ENCODE data around the gene NBEA.
"Not testable (repeated sequence)": the region's sequence is repeated elsewhere in the genome, so short reads cannot be mapped to it uniquely, and the experiment has no call there.

NBEA gene

DNA sequence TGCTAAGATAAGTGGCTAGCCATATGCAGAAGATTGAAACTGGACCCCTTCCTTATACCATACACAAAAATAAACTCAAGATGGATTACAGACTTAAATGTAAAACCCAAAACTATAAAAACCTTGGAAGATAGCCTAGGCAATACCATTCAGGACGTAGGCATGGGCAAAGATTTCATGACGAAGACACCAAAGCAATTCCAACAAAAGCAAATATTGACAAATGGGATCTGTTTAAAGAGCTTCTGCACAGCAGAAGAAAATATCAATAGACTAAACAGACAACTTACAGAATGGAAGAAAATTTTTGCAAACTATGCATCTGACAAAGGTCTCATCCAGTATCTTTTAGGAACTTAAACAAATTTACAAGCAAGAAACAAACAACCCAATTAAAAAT is 466.2 kb downstream of the NBEA start:
- DNase-seq = not testable (repeated sequence)

DNA sequence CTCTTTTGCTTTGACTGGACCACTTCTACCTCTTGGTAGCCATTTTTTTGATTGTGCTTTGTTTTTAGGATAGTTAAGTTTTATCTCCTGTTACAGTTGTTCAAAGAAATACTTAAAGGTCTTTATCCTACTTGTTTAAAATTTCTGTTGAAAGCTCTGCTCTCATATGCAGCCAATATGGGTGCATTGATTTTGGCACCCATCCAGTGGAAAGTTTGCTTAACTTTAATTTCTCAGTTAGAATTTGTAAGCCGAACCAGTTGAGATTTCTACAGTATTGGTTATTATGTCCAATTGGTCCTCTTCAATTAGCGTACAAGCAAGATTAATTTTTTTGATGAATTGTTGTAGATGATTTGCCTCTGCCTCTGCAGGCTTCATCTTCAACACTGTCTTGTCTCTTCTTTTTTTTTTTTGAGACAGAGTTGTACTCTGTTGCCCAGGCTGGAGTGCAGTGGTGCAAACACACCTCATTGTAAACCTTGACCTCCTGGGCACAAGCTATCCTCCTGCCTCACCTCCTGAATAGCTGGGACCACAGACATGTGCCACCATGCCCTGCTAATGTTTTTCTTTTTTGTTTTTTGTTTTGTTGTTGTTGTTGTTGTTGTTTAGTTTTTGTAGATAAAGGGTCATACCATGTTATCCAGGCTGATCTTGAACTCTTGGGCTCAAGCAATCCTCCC is 469.1 kb downstream of the NBEA start:
- no peak for DNase-seq

DNA sequence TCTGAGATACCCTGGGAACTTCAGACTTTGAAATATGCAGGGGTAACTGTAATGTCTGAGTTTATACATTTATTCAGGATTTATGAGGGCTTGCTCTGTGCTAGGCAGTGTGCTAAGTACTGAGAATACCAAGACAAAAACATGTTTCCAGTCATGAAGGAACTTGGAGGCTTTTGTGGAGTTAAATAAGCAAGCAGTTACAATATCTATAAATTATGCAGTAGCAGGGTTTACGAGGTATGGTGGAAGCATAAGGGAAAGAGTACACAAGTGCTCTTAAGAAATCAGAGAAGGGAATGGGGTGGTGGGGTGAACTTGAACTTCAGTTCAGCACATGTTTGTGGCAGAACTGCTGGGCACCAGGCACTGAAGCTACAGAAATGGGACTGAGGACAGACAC is 506.4 kb downstream of the NBEA start:
- no peak for DNase-seq

DNA sequence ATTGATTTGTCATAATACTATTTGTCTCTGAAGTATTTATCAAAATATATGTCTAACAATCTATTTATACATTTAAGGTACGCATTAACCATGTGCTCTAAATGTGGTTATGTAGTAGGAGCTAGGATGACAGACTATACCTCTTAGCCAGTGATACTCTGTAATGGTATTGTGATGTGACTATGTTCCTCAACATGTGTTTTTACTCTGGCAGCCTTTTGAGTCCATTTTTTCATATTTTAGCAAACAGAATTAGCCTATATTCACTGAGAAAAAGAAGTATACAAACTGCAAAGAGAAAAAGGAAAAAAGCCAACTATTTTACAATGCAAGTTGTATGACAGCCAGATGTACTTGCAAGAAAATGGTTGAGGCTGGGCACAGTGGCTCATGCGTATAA is 507.8 kb downstream of the NBEA start:
- no peak for DNase-seq

DNA sequence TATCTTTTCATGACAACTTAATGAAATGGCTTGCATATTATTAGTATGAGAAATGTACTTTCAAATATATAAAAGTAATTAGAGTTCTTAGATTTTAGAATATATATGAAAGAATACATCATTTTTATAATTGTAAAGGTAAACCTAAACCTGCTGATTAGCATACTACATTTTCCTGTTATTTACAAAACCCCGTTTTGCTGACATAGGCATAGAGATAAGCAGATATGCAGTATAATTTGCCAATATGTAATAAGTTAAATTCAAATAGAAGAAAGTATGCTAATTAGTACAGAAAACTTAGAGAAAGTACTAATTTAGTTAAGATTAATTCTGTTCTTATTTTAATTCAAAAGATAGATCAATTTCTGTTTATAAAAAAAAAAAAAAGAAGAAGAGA is 513.0 kb downstream of the NBEA start:
- no peak for DNase-seq

DNA sequence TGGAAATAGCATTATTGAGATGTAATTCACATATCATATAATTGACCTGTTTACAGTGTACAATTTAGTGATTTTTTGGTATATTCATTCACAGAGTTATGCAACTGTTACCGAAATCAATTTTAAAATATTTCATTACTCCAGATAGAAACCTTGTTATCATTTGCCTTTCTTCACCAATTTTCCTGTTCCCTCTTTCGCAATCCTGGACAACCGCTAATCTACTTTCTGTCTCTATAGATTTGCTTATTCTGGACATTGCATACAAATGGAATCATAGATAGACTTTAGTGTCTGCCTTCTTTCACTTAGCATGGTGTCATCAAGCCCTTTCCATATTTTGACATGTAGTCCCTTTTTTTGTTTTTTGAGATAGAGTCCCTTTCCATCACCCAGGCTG is 515.2 kb downstream of the NBEA start:
- no peak for DNase-seq

DNA sequence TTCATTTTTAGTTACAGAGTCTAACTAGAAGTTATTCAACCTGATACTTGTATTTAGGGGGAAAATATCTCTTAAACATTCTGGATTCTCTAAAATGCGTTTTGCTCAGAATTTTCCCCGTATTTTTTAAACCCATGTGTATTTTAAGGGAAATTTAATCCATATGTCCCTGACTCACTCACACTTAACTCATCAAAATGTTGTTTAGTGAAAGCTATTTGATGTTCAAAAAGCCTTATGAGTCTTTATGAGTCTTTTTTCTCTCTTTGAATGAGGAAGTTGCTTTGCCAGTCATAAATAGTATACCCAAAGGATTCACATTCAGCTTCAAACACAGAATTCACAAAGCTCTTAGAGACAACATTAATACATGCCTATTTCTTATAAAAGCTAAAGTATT is 518.0 kb downstream of the NBEA start:
- no peak for DNase-seq

DNA sequence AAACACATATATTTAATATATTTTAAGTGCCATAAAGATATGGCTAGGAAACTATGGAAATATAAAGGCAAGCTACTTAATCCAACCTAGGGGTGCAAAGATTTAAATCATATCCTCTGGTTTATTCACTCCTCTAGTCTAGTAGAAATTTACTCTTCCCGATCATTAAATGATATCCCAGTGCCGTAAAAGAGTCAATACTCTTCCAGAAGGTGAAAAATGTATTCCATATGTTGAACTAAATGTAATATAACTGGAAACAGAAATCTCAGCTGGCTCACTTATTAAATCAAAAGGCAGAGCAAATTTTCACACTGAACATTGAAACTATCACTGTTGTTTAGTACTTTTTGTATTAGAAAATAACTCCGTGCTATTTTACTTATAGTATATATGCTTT is 523.3 kb downstream of the NBEA start:
- no peak for DNase-seq

DNA sequence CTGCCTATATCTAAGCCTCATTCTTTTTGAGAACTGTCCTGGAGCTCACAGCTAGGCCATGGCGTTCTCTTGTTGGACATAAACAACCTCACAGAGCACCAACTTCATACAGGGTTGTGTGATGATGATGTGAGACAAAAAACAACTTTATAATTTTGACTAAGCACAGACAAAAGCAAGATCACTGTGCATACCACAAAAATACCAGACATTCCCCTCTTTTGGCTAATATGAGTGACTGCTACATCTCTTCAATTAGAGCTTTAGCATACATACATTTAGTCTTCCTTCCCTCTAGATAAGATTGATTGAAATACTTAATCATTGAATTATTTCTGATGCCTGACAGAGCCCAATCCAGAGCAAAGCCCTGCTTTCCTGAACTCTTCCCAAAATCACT is 526.1 kb downstream of the NBEA start:
- DNase-seq = no peak

DNA sequence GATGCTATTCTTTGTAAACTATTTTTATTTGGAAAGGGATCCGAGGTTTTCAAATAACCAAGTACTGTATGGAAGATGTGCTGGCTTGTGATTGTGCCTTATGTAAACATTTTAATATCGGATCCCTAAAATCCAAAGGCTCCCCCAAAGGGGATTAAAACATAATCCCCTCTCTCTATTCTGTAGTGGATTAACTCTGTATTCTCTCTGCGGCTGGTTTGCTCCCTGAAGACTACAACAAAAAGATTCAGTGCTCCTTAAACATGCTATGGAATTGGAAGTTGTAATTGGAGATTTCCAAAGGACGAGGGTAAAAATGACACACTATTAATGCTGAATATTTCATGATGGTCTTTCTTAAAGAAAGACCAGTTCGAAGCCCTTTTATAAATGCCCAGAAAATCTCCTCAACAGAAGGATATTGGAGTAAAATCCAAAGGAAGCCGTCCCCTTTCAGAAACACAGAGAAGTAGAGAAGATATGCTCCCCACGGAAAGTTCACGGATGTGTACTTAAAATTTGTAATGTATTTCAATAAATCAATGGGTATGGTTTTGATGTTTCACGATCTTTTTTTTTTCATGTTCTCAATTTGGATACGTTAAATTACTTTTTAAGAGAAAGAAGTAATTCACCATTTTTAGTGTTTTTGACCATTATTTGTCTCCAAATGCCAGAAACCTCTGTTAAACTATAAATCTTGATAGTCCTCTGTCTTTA is 527.9 kb downstream of the NBEA start:
- DNase-seq = no peak

DNA sequence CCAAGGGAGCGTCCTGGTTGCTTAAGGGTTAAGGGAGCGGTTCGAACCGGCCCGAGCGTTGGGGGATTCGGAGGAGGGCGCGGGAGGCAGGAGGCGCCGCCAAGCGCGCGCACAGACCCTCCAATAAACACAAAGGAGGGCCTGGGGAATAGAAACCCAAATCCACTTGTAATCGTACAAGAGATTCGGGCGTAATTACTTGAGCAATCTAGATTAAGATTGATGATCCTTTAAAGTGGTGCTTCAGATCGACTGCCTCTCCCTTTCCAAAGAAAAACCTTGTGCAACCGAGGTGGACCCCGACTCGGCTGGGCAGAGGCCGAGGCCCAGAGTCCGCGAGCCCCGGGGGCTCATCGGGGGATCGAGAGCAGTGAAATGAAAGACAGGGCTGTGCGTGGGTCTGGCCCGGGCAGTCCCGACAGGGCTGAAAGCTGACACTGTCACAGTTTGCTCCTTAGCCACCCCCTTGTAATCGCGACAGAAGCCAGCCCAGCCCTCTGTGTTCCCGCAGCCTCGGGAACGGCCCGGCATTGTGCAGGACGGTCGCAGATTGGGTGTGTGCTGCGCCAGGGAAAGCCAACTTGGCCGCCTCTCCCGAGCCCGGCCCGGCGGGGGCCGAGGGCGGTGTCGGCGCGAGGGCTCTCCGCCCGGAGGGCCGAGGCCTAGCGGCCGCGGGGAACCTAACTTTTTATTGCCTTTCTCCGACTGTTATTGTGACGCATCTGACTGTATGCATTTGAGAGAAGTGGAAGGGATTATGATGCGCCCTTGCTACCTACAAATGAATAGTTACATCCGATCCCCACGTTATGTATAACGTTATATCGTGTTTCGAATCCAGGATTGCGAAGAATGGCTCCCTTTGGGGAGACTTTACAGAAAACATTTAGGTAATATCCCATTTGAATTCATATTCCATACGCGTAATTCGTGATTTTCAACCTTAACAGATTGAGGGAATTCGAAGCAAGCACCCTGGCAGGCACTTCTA is 528.9 kb downstream of the NBEA start:
- DNase-seq = no peak

DNA sequence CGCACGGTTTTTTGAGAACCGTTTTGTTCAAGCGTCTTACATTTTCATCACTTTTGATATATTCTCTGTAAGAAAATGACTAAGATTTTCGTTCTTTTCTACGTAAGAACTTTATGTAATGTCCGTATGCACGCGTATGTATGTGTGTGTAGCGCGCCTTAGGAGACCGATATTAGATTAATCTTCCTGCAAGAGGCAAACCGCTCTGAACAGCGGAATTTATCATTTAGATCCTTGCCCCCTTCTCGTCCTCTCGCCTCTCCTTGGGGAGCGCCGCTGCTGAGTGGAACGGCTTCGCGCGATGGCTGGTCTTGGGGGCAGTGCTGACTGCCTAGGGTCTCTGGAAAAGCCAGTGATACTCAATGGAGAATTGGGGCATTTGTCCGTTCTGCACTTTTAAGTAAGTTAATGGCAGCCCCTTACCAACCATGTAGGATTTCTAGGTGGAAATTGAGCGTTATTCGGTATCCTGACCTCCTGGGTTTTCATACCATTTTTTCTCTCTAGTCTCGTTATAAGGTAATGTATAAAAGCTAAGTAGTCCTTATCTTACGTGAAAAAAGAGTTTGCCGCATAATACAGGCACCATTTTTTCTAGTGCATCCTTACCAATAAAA is 529.7 kb downstream of the NBEA start:
- no peak for DNase-seq

DNA sequence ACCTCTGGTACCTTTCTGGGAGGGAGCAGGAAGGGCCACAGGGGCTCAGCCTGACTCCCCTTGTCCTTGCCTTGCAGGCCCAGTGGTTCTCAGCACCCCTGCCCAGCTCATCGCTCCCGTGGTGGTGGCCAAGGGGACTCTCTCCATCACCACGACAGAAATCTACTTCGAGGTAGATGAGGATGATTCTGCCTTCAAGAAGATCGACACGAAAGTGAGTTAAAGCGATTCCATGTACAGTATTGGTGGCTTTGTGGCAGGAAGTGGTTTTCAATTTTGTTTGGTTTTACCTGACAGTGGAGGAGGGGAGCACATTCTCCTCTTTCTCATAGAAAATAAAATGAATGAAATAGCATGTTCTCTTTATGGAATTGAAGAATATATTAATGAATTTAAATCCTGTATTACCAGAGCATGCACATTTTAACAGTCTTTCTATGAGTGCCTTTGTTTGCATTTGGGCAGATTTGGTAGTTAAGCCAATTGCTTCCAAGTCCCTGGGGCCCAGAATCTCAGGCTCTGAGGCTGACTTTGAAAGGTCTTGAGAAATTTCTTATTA is 530.3 kb downstream of the NBEA start:
- DNase-seq = no peak

DNA sequence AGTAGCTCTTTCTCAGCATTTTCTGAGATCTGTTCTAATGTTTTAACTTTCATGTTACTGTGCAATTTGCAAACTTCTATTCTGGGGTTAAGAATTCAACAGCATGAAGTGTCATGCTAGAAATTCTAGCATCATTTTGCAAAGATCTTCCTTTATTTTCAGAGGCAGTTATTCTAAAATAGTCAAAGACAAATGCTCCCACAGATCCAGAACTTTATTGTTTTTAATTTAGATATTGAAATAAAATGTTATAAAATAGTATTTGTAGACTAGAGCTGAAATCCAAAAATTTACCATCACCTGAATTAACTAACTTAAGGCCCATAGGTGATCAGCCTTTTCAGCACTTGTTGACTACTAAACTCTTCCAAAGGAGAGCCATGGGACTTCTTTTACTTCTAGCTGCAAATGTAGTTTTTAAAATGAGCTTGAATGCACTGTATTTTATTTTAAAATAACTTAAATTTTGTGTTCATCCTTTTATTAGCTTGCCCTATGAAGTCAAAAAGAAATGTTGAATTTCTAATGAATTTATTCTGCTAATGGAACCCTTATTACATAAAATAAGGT is 531.2 kb downstream of the NBEA start:
- DNase-seq = no peak

DNA sequence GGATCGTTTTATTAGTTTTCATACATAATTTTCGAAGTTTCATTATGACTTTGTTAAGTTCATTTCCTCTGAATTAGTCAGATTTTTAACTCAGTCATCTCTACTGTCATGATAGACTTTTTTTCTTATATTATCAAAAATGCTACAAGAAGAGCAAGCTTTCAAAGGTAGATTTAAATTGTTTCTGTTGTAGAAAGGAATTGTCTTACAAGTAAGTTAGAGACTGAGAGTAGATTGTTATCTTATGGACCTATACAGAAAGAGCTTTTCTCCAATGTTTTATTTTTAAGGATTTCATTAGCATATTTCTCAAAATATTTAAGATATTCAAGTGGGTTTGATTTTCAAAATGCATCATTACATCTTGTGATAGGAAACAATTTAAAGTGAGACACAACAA is 531.7 kb downstream of the NBEA start:
- DNase-seq = no peak

DNA sequence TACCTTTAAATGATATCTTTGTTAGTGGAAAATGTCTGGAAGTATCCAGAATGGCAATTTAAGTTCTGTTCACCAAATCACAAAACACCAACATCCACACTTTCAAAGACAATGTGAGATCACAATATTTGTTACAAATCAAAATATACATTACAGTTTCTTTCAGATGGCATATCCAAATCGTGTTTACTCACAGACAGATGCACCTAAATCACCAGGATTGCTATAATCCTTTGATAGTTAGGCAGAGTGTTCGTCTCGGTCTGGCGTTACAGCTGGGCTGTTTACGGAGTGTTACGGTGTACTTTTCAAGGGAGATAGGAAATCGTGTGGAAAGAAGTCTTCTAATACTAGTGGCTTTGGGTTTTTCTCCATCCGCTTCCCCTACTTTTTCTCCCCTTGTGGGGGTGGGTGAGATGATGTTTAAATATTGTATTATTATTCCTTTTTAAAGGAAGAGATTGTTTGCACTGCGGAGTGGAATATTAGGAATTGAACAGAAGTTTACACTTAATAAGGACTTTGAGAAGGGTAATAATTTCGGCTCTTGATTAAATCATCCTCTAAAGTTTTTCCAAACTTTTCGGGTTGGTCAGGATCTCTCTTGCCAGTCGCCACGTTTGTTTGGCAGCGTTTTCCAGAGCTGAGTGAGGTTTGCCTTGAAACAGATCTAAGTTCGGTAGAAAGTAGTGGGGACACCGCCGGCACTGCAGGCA is 532.6 kb downstream of the NBEA start:
- no peak for DNase-seq

DNA sequence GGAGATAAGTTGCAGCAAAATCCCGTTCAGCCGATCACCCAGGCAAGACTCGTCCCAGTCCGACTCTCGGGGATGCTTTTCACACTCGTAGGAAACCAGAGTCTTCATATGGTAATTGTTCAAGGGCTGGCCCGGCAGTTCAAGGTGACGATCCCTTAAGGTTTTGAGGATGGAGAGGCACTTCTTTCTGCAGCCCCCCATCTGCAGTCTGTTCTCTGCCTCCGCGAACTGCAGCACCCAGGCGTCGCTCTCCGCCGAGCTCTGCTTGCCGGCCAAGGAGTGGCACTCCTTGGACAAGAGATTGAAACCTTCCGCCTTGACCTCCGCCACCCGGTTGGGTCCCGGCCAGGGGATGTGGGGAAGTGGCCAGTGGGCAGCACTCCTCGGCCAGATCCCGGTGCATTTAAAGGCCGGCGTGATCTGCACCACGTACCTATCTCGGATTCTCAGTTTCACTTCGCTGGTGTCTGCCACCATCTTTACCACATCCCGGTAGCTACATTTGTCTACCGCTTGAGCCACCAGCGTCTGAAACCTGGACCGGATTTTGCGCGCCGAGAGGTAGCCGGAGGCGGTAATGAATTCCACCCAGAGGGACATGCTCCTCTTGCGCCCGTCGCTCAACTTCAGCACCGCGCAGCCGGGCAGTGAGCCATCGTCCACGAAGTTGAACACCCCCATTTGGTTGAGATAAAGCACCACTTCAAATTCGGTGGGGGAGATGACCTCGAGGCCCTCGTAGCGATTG is 533.3 kb downstream of the NBEA start:
- no peak for DNase-seq

DNA sequence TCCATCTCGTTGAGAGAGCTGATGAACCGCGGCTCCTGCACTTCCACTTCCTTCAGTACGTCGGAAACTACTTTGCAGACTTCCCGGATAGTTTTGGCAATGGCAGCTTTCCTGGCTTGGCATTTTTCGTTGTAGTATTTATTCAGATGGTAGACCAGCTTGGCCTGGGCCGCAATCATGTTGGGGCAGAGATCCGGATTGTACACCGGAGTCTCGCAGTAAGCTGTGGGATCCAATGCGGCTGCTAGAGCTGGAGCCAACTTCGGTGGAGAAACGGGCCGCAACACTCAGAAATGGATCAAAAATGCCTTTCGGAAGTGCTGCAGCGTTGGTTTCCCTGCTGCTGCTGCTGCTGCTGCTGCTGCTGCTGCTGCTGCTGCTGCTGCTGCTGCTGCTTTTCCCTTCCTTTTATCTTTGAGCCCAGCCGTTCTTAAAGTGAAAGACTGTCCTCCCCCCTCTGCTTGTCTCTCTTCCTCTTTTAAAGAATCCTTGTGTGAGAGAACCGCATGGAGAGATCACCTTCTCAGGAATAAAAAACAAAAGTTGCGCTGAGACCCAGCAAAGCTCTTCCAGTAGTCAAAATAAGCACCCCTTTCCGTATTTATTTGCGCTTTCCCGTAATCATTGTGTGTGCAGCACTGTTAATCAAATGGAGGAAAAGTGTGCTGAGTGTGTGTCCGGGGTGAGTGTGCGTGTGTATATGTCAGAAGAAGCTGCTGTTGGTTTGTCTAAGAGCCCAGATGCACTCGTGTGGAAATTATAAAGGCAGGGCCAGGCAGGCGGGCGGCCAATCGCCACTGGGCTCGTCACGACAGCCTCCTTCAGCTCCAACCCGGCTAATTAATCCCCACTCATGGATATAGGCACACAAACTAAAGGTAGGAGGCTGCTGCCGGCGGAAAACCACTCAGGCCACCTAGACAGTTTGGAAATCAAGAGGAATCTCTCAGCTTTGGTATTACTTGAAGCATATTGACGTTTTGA is 534.2 kb downstream of the NBEA start, which contains the start of gene MAB21L1:
TSS of gene MAB21L1 (minus strand) at position 730 of the 984 bp plus-strand sequence. CDS start at position 179, 551 bp downstream.
- no peak for DNase-seq

DNA sequence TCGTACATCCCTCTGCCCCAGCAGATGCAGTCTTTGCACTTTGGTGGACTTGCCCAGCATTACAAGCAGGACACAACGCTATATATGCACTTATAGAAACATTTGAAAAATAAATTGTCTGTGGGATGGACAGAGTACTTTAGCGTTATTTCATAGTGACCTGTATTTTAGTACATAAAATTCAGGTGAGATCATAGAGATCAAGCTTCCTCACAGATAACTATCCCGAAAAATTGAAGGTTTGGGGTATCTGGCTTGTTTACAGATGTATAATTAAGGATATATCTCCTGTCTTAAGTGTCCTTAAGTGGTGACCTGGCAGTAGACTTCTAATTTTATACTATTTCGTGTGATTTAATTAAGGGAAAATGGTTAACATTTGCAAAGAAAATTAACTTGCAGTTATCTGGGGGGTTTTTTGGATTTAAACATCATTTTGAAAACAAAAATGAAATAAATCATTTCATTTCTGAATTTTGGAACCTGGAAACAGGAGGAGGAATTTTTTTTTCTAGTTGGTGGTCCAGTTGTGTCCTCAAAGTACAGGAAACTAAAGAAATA is 535.4 kb downstream of the NBEA start:
- DNase-seq = no peak

All from activated effector memory CD4-positive, alpha-beta T cell treated with Interleukin-2 at 50 U/mL for 16 hours (primary cell).